Measurements from ENCODE around the gene SPATA33. TPM values are rescaled to one million over a fixed set of nuclear protein-coding genes. Genes with fewer than 3 reads are reported as not detected.
A peak's percentile ranks its signal among the peaks of the same experiment; 100 is the strongest.
"Not testable (repeated sequence)": the region's sequence is repeated elsewhere in the genome, so short reads cannot be mapped to it uniquely, and the experiment has no call there.

The SPATA33 gene
- polyA plus RNA-seq, 12 donors: 2.2 to 9.3 (median 5.2) TPM; not detected in 1

DNA sequence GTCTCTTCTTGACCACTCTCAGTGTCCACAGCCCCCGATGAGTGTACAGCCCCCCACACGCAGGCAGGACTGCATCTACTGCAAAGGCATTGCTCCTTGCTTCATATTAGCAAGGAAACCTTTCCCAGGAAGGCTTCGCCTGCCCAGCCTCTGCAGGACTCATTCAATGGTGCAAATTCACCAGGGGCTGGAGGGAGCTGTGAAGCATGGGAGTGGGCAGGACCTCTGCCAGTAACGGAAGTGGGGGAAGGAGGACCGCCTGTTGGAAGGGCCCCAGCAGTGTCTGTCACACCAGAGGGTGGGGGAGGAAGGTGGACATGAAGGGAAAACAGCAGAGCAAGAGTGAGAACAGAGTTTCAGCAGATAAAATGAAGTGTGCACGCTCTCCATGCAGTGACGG is 2.5 kb downstream of the SPATA33 start:
- DNase-seq: no peak

DNA sequence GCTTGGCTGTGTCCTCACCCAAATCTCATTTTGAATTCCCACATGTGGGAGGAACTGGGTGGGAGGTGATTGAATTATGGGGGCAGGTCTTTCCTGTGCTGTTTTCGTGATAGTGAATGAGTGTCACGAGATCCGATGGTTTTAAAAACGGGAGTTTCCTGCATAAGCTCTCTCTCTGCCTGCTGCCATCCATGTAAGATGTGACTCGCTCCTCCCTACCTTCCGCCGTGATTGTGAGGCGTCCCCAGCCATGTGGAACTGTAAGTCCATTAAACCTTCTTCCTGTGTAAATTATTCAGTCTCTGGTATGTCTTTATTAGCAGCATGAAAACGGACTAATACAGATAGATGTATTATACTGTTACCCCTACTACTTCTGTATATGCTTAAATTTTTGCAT is 3.6 kb downstream of the SPATA33 start:
- DNase-seq: no peak

DNA sequence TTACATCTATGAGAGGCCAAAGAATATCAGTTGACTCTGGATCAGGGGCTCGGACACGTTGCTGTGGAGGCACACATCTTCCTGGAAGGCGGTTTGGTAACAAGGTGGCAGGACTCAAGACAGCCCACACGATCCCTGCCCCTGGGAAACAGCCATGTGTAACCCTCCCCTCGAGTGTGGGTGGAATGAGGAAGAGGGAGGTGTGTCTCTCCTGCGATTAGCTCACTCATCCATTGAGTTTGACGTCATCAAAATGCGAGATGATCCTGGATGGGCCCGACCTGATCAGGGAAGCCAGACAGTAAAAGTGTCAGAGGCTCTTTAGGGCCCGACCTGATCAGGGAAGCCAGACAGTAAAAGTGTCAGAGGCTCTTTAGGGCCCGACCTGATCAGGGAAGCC is 6.6 kb downstream of the SPATA33 start:
- DNase-seq: not testable (repeated sequence)

- DNase-seq: not testable (repeated sequence)
Measured at GRCh38 chr16:89667000-89667399, 9.4 kb downstream of the SPATA33 start.

DNA sequence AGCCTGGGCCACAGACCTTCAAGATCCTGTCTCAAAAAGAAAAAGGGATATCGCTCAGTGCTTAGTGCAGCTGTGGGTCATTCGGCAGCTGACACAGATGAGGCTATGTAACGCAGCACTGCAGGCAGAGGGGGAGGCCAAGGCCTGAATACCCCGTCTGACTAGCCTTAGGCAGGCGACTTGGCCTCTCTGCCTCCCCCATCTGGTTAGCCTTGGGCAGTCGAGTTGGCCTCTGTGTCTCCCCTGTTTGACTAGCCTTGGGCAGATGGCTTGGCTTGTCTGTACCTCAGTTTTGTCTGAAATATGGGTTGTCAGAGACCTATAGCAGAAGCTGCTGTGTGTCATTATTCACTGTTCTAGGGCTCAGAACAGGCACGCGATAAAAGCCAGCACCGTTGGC is 10.0 kb downstream of the SPATA33 start:
- no peak for DNase-seq

DNA sequence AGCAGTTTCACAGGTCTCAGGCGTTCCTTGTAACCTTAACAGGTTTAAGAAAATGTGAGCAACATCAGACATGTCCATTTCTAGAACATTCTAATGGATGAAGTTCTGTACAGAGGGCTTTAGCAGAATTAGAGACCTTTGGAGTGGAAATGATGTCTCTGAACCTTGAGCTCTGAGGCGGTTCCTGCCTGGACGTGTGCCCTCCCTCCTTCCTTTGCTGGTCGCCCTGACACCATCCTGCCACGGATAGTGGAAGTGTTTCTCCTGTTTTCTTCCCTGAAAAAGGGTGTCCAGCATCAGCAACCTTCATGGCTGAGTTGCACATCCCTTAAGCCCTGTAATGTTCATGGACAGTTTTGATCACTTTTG is 11.1 kb downstream of the SPATA33 start:
- DNase-seq: no peak

DNA sequence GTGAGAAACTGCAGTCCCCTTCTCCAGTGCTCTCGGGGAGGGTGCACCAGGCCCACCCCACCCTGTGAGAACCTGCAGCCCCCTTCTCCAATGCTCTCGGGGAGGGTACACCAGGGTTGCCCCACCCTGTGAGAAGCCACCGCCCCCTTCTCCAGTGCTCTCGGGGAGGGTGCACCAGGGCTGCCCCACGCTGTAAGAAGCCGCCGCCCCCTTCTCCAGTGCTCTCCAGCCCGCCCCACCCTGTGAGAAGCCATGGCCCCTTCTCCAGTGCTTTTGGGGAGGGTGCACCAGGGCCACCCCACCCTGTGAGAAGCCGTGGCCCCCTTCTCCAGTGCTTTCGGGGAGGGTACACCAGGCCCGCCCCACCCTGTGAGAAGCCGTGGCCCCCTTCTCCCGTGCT is 12.1 kb downstream of the SPATA33 start:
- DNase-seq: no peak

DNA sequence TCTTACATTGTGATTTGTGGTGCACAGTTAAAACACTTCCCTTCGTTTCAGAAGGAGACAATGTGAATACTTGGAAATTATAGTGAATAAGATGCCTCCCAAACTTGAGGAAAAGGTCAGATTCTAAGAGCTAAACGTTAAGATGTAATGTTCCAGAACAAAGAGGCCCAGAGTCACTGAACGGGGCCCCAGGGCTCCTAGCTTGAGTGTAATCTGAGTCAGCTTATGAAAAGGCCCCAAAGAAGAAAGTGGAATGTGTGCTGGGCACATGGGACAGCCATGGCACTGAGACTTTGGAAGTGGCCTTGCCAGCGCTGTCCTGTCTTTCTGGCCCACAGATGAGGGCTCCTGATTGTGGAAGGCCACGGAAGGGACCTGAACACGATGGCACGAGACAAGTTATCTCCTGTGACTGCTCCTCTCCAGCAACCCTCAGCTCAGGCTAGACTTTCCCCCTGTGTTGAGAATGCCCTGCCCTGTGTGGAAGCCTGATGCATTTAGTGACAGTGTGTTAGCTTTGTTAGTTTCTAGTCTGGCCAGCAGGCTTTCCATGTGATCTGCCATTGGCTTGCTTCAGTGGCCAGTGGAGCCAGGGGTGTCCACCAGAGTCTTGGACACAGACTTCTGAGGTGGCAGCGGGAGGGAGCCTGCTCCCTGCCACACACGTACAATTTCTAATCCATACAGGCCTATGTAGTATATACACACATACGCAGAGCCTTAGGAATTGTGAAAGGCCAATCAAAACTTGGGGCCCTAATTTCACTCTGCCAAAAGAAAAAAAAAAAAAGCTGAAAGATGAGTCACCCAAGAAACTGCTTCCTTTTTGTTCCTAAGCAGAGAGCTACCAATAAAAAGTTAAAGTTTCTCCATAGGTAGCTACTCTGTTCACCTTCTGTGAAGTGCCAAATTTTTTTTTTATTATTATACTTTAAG is 13.1 kb downstream of the SPATA33 start:
- DNase-seq: no peak

- not testable (repeated sequence) for DNase-seq
Measured at GRCh38 chr16:89671565-89671964, 13.9 kb downstream of the SPATA33 start.

DNA sequence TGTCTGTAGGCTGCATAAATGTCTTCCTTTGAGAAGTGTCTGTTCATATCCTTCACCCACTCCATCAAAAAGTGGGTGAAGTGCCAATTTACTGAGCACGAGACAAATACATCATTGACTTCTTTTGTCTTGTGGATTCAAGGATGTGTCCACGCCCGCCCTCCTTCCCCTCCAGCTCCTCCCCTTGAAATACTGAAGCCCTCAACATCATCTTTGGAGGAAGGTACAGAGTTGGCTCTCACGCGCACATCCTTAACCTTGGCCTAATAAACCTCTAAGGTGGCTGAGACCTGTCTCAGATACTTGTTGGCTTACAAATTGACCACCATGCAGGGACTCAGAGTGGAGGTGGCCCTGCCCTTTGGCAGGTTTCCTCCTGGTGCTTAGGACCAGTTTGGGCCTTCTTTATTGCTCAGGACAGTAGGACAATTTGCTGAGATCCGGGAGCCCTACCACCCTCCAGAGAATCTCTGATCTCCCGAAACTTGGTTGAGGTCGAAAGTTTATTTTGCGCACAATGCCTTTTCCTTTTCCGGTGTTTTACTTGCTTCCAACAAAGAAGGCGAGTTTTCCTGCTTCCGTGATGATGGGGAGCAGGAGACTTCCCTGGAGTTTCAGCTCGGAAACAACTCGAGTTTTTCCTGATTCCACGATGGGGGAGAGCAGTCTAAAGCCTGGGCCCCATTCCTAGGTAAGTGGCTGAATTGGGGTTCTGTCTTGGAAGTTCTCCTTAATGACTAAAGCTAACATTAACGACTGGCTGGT is 14.7 kb downstream of the SPATA33 start:
- no peak for DNase-seq

GRCh38 chr16:89678258-89678657 is 20.6 kb downstream of the SPATA33 start:
- no peak for DNase-seq

DNA sequence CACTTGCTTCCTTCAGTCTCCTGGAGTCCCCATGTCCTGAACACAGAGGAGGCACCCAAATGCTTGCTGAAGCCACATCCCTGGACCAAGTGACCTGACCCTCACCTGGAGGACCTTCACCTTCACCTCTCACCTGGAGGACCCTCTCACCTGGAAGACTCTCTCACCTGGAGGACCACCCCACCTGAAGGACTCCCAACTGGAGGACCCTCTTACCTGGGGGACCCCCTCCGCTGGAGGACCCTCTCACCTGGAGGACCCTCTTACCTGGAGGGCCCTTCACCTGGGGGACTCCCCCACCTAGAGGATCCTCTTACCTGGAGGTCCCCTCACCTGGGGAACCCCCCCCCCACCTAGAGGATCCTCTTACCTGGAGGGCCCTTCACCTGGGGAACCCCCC is 28.3 kb downstream of the SPATA33 start:
- no peak for DNase-seq

GRCh38 chr16:89686520-89687091 is 29.0 kb downstream of the SPATA33 start, which contains the start of gene CDK10:
Gene CDK10 (plus strand): TSS chr16:89686689. CDS start chr16:89686711, 22 bp downstream.
- DNase-seq: peak; percentile 92

GRCh38 chr16:89687092-89687940 is 29.7 kb downstream of the SPATA33 start:
- DNase-seq: no peak

DNA sequence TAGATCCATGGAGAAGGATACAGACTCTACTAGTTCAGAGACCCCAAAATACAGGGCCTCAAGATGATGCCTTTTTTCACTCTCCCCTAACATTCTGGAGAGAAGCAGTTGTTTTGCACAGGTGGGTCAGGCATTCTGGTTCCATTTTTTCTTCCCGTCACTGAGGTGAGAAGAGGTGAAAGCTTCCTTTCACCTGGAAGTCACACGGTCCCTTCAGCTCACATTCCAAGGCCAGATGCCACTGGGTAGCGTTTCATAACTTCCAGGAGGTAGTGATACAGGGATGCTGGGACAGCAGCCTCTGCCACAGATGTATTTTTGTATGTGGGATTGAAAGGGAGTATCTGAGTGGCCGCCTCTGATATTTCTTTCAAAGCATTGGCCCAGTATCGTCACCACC is 30.8 kb downstream of the SPATA33 start:
- no peak for DNase-seq

DNA sequence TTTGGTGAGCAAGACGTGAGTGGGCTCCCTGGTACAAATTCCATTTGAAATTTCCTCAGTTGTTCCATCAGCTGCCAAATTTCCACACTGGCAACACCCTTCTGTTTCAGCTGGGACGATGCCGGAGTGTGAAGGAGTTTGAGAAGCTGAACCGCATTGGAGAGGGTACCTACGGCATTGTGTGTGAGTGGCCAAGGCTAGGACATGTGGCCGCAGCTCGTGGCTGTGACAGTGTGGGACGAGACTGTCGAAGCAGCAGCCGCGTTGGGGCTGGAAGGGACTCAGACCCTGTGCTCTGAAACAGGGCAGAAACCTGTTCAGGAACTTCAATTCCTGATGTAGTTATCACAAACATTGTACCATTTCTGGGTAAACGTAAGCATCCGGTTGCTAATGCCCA is 31.5 kb downstream of the SPATA33 start:
- DNase-seq: no peak

DNA sequence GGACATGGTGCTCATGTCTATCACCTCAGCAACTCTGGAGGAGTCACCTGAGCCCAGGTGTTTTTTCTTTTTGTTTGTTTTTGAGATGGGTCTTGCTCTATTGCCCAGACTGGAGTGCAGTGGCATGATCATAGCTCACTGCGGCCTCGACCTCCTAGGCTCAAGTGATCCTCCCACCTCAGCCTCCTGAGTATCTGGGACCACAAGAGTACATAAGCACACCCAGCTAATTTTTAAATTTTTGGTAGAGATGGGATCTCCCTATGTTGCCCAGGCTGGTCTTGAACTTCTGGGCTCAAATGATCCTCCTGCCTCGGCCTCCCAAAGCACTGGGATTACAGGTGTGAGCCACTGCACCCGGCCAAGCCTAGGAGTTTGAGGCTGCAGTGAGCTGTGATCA is 32.0 kb downstream of the SPATA33 start:
- not testable (repeated sequence) for DNase-seq

- no peak for DNase-seq
Measured at GRCh38 chr16:89690392-89690901, 32.8 kb downstream of the SPATA33 start.

- no peak for DNase-seq
Measured at GRCh38 chr16:89691231-89691985, 33.8 kb downstream of the SPATA33 start.

GRCh38 chr16:89691986-89692569 is 34.4 kb downstream of the SPATA33 start:
- no peak for DNase-seq

All from muscle of arm (tissue), 12 donors.